Ovary (tissue), 9 donors: ENCODE results near the gene KBTBD2. TPM values are rescaled to one million over a fixed set of nuclear protein-coding genes. Genes with fewer than 3 reads are reported as not detected.
A peak's percentile ranks its signal among the peaks of the same experiment; 100 is the strongest.
"Not testable (repeated sequence)": the region's sequence is repeated elsewhere in the genome, so short reads cannot be mapped to it uniquely, and the experiment has no call there.

Source experiments
- DNase-seq, 5 donors: peaks; one replicate each; pipeline ENCODE4 v3.0.0-alpha.2; 2019 to 2020
- H3K27ac ChIP-seq, 2 donors: fragments of 200-600 bp; one replicate each; pipeline versions ENCODE4 v1.5.1 to v1.8.0; 2019 to 2022
- H3K27me3 ChIP-seq: fragments of 200-600 bp; one replicate; pipeline ENCODE4 v1.8.0; 2022
- H3K36me3 ChIP-seq: fragments of 200-600 bp; sonication (generic); one replicate; pipeline ENCODE4 v1.5.1; 2019
- H3K4me1 ChIP-seq: one replicate; pipeline ENCODE4 v1.8.1; 2013; ENCODE audit warnings: mild to moderate bottlenecking, moderate library complexity; ENCODE audit not compliant: insufficient read depth
- H3K4me3 ChIP-seq: fragments of 200-600 bp; sonication (generic); one replicate; pipeline ENCODE4 v1.5.1; 2017
- H3K9me3 ChIP-seq, 2 donors: fragments of 200-600 bp in 1 of 2; sonication (generic) in 1 of 2; one replicate each; pipeline versions ENCODE4 v1.5.1 to v1.8.1; 2013 to 2019; ENCODE audit warnings: mild to moderate bottlenecking in 1 of 2, moderate library complexity in 1 of 2
- EP300 ChIP-seq: sonication (generic); formaldehyde crosslinking; IDR thresholded peaks from one replicate; pipeline ENCODE4 v1.6.1; 2017; ENCODE audit warnings: antibody characterized with exemption
- POLR2A ChIP-seq: fragments of 450-650 bp; IDR thresholded peaks from one replicate; pipeline ENCODE4 v1.6.1; 2017; ENCODE audit warnings: antibody characterized with exemption, mild to moderate bottlenecking, moderate library complexity
- WGBS, 3 donors: extraction: QIAGEN DNeasy Blood & Tissue Kit in 1 of 3; methylation state at CpG; one replicate each; pipeline versions ENCODE4 v1.1.5 to v1.1.7; 2013 to 2017; 5-methylcytosine and 5-hydroxymethylcytosine counted together
- intact Hi-C, 4 donors: fragments of 100-400 bp; cut with DNase I; formaldehyde crosslinking; loops; one replicate each; pipeline versions ENCODE4 v1.11.0 to v1.15.1; 2022 to 2023
- polyA plus RNA-seq, 2 donors: library from polyadenylated mRNA; stranded (reverse); fragments of 200-250 nt in 1 of 2; fragments of 350-450 nt in 1 of 2; fragmentation: Illumina TruSeq in 1 of 2; extraction: RNeasy Lipid Tissue Mini Kit (QIAGEN cat#74804) in 1 of 2; gene quantifications; one replicate each; pipeline ENCODE4 v1.2.3, GENCODE V29; 2013 to 2014
- total RNA-seq, 7 donors: library from RNA; depleted of rRNA in 2 of 7; stranded (reverse); fragments of >200 nt in 2 of 7; fragmentation: NEBNext Ultra II Directional in 3 of 7; extraction: Animal tissue kit (Norgen Biotek cat#: 25700) in 3 of 7; gene quantifications; one replicate each; pipeline versions ENCODE4 v1.1.0 to v1.2.4, GENCODE V29; 2016 to 2023
- TF ChIP-seq, protein P1 (sequence below), 3 donors: fragments of 450-650 bp in 2 of 3; fragments of 200-600 bp in 1 of 3; IDR thresholded peaks; one replicate each; pipeline versions ENCODE4 v1.5.1 to v1.8.0; 2016 to 2022; ENCODE audit warnings: antibody characterized with exemption in 3 of 3, mild to moderate bottlenecking in 1 of 3
- donor health status: DM: no; HTN: no; CAD: no; lungs with moderate emphysema.
- donor health status: DM: no; HTN: no; CAD: no.
- donor health status: Bipolar disorder and iron deficiency.
- donor health status: DM: yes; HTN: yes; CAD: no.
- donor health status: DM: no; HTN: no; CAD: no.
- donor health status: DM: yes; HTN: yes; CAD: no.

KBTBD2 gene
- total and polyA plus RNA-seq, 9 donors, result 18.5 to 30.8 (median 23.6) TPM

- no peaks in the 10 kb centered on the region for H3K27me3 ChIP-seq
- intact Hi-C loops, result loop anchor here in 1 of 4 donors (5.0 kb wide), 1 partner anchor 96 kb away; no protein-coding TSS in a partner anchor
- no peaks in the 10 kb centered on the region for H3K4me1 ChIP-seq
- H3K9me3 ChIP-seq, result no peaks in the 10 kb centered on the region
- H3K36me3 ChIP-seq, result no peaks in the 10 kb centered on the region
- no peak overlapping the region for H3K4me3 ChIP-seq
- peak; percentile 82 to 91 (median 88) for DNase-seq
- no peak overlapping the region for H3K27ac ChIP-seq
- TF ChIP-seq, protein P1, sequence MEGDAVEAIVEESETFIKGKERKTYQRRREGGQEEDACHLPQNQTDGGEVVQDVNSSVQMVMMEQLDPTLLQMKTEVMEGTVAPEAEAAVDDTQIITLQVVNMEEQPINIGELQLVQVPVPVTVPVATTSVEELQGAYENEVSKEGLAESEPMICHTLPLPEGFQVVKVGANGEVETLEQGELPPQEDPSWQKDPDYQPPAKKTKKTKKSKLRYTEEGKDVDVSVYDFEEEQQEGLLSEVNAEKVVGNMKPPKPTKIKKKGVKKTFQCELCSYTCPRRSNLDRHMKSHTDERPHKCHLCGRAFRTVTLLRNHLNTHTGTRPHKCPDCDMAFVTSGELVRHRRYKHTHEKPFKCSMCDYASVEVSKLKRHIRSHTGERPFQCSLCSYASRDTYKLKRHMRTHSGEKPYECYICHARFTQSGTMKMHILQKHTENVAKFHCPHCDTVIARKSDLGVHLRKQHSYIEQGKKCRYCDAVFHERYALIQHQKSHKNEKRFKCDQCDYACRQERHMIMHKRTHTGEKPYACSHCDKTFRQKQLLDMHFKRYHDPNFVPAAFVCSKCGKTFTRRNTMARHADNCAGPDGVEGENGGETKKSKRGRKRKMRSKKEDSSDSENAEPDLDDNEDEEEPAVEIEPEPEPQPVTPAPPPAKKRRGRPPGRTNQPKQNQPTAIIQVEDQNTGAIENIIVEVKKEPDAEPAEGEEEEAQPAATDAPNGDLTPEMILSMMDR (IDR thresholded peaks at IDR 0.05), result peak; percentile 64 to 76 (median 71)
- TF ChIP-seq POLR2A, result no peak
- no peak for TF ChIP-seq EP300
- 13 to 17% (median 17%) methylated on average over 9 of the region's 9 CpGs for WGBS, 3 donors
These were observed 44.8 kb downstream of the KBTBD2 start for GRCh38 chr7:32846630-32847225.

GRCh38 chr7:32844748-32845147 lies 46.8 kb downstream of the KBTBD2 start:
- not testable (repeated sequence) for H3K27me3 ChIP-seq, H3K4me1 ChIP-seq, H3K9me3 ChIP-seq, H3K36me3 ChIP-seq, H3K27ac ChIP-seq, DNase-seq, H3K4me3 ChIP-seq
- 81 to 93% (median 86%) methylated on average over 6 of the region's 6 CpGs for WGBS, 3 donors
- intact Hi-C loops, result loop anchor here in 1 of 4 donors (5.0 kb wide), 1 partner anchor 98 kb away; no protein-coding TSS in a partner anchor

DNA sequence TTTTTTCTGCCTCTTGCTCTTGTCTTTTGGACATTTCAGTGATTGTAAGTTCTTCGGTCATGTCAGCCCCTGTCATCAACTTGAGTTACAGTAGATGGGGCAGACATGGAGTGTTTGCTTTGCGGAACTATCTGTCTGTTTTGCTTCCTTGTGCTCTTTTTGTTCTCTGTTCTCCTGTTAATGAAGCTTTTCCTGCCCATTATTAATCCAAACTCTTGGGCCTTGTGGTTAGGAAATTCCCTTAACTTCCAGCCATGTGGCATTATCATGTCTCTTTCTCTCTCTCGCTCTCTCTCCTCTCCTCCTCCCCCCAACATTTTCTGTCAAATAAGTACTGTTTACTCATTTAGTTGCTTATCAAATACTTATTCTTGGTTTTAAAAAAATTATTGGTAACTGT lies 47.8 kb downstream of the KBTBD2 start:
- intact Hi-C loops, H3K9me3 ChIP-seq, H3K4me3 ChIP-seq, DNase-seq, H3K4me1 ChIP-seq, H3K27ac ChIP-seq, H3K36me3 ChIP-seq, H3K27me3 ChIP-seq: not testable (repeated sequence)
- 77 to 85% (median 83%) methylated on average over 3 of the region's 3 CpGs for WGBS, 3 donors

GRCh38 chr7:32839846-32840245 lies 51.7 kb downstream of the KBTBD2 start:
- peak in 1 of 5 donors; percentile 28 for DNase-seq
- H3K27me3 ChIP-seq, H3K36me3 ChIP-seq, intact Hi-C loops, H3K4me1 ChIP-seq, H3K27ac ChIP-seq, H3K4me3 ChIP-seq, H3K9me3 ChIP-seq: not testable (repeated sequence)
- WGBS, 3 donors, result 65 to 71% (median 68%) methylated on average over 8 of the region's 8 CpGs

DNA sequence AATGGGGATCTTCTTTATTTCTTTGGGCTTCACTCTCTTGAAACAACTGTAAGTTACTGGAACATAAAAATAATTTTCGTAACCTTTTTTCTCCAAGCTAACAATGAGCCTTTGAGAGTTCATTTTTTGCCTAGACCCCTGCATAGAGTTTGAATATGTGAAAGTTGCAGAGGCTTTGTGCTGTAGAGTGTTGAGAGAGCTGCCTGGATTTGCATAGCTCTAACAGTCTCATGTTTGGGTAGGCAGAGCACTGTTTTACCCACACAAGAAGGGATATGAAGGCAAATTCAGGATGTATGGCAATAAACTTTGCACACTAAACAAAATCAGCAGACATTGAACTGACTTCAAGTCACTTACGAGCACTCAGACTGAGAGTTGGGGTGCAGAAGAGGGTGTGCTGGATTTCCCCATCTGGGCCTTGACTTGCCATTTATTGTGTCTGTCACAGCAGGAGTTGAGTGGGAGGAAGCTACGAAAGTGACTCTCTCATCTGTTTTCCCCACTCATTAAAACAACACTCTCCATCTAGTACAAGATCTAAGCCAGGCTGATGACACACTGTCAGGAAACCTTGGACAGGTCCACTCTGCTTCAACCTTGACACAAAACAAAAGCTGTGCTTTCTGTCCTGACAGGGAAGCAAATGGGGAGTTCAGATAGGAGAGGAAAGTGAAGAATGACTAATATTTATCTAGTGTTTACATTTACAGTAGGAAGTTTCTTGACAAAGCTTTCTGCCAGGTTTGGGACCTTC lies 62.4 kb downstream of the KBTBD2 start:
- H3K4me1 ChIP-seq, H3K27ac ChIP-seq, H3K4me3 ChIP-seq, intact Hi-C loops, DNase-seq, H3K36me3 ChIP-seq, H3K27me3 ChIP-seq, H3K9me3 ChIP-seq: not testable (repeated sequence)
- 56 to 88% (median 79%) methylated on average over 2 to 3 of the region's 3 CpGs for WGBS, 3 donors

Other genes starting within 250 kb of the KBTBD2 start
- gene FKBP9, start 65.7 kb upstream of the KBTBD2 start, total RNA-seq, result 100 to 1,000 TPM in 4 of 7 donors, 10 to 100 TPM in 3; 65.6 to 200 (median 101) TPM
- 100 to 1,000 TPM in 1 of 2 donors, 10 to 100 TPM in 1; 53.2 to 142 TPM for gene FKBP9, start 65.7 kb upstream of the KBTBD2 start, polyA plus RNA-seq
- gene NT5C3A, start 171.0 kb upstream of the KBTBD2 start, total RNA-seq, result 10 to 100 TPM; 17.4 to 33.0 (median 22.6) TPM
- gene NT5C3A, start 171.0 kb upstream of the KBTBD2 start, polyA plus RNA-seq, result 10 to 100 TPM; 20.6 to 22.4 TPM
- 10 to 100 TPM in 6 of 7 donors, 1 to 10 TPM in 1; 6.2 to 16.2 (median 11.3) TPM for gene RP9, start 217.6 kb upstream of the KBTBD2 start, total RNA-seq
- gene RP9, start 217.6 kb upstream of the KBTBD2 start, polyA plus RNA-seq, result 10 to 100 TPM in 1 of 2 donors, 1 to 10 TPM in 1; 9.6 to 24.2 TPM
- gene BBS9, start 237.8 kb upstream of the KBTBD2 start, total RNA-seq, result 10 to 100 TPM; 28.7 to 42.0 (median 33.7) TPM
- 1 to 10 TPM; 8.1 to 9.5 TPM for gene BBS9, start 237.8 kb upstream of the KBTBD2 start, polyA plus RNA-seq